ENCODE measurements around the gene CLCNKB.
A peak's percentile ranks its signal among the peaks of the same experiment; 100 is the strongest.

CLCNKB gene

DNA sequence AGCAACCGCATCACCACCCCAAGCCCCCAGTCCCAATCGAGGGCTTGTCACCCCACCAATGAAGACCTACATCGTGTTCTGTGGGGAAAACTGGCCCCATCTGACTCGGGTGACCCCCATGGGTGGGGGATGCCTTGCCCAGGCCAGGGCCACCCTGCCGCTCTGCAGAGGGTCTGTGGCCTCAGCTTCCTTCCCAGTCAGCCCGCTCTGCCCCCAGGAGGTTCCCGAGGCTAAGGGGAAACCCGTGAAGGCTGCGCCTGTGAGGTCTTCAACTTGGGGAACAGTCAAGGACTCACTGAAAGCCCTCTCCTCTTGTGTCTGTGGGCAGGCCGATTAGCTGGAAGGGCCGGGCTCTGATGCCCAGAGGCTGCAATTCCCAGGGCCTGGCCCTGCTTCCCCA, 37.6 kb upstream of the CLCNKB start:
- TF ChIP-seq, protein P1, sequence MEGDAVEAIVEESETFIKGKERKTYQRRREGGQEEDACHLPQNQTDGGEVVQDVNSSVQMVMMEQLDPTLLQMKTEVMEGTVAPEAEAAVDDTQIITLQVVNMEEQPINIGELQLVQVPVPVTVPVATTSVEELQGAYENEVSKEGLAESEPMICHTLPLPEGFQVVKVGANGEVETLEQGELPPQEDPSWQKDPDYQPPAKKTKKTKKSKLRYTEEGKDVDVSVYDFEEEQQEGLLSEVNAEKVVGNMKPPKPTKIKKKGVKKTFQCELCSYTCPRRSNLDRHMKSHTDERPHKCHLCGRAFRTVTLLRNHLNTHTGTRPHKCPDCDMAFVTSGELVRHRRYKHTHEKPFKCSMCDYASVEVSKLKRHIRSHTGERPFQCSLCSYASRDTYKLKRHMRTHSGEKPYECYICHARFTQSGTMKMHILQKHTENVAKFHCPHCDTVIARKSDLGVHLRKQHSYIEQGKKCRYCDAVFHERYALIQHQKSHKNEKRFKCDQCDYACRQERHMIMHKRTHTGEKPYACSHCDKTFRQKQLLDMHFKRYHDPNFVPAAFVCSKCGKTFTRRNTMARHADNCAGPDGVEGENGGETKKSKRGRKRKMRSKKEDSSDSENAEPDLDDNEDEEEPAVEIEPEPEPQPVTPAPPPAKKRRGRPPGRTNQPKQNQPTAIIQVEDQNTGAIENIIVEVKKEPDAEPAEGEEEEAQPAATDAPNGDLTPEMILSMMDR (IDR thresholded peaks at IDR 0.05) = no peak

- TF ChIP-seq, protein P1 (IDR thresholded peaks at IDR 0.05) = no peak
Observed at GRCh38 chr1:16006552-16007485, 36.8 kb upstream of the CLCNKB start.

GRCh38 chr1:16007671-16008341, 35.8 kb upstream of the CLCNKB start:
- TF ChIP-seq, protein P1 (IDR thresholded peaks at IDR 0.05) = no peak

DNA sequence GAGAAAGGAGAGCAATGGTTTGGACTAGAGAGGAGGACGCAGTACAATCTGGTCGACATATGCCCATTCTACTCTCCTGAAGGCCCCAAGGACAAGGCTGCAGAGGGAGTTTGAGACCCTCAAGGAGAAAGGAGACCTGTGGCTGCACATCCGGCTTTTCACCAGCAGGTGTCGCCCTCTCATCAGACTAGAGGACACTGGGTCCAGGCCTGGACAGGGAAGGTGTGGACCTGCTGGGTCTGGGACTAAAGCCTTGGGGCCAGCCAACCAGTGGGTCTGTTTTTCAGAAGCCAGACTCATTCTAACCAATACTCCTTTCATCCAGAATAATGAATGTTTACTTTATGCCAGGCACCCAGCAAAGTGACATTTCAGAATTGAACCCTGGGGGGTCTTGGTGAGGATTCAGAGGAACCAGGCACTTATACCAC, 34.5 kb upstream of the CLCNKB start:
- TF ChIP-seq, protein P1 (IDR thresholded peaks at IDR 0.05) = peak; percentile 75

DNA sequence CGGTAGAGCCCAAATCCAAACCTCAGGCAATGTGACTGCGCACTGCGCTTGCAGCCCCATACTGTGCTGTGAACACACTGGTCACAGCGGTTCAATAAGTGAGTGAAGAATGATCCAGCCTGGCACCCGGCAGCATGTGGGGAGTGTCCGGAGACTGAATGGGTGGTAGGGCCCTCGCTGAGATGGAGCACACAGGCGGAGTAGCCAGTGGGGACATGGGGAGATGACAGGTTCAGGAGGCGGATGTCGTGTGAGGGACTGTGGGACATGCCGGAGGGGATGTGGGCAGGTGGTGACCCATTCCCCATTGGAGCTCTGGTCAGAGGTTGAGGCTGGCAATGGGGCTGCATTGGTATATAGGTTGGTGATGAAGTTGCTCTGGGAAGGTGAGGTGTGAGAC, 33.9 kb upstream of the CLCNKB start:
- TF ChIP-seq, protein P1 (IDR thresholded peaks at IDR 0.05) = no peak

DNA sequence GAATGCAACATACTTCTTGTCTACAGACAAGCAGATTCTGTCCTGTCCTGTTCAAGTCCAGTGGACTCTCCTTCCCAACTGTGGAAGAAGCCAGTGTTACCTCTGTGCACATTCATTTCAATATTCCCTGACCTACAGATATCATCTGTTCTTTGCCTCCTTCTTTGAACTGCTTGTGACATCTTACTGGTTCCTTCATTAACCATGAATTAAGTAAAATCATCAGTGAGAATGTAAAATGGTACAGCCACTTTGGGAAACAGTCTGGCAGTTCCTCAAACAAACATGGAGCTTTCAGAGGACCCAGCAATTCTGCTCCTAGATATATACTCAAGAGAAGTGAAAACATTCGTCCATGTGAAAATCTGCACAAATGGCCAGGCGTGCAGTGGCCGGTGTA, 32.7 kb upstream of the CLCNKB start:
- TF ChIP-seq, protein P1 (IDR thresholded peaks at IDR 0.05) = no peak

DNA sequence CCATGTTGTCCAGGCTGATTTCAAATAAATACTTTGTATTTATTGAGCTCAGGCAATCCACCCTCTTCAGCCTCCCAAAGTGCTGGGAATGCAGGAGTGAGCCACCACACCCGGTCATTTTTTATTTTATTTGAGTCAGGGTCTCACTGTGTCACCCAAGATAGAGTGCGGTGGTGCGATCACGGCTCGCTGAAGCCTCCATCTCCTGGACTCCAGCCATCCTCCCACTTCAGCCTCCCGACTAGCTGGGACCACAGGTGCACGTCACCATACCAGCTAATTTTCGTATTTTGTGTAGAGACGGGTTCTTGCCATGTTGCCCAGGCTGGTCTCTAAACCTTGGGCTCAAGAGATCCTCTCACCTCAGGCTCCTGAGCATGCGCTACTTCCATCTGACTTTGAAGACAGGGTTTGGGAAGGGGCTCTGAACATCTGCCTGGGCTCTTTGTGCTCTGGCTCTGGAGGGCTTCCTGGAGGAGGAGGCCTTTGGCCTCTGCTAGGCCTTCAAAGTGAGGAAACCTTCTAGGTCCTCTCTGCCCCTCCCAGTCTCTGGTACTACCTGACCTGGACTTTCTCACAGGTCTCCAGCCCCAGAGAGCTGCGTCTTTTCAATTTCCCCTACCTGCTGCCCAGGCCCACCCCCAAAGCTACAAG, 31.5 kb upstream of the CLCNKB start:
- TF ChIP-seq, protein P1 (IDR thresholded peaks at IDR 0.05) = no peak

Data from LNCAP (cell line).